HG02759 (cell line): Measurements from ENCODE around the gene KSR1.

ENCODE experiments used
- ATAC-seq: cut with Tn5 transposase; IDR thresholded peaks from one replicate; pipeline ENCODE4 v1.9.1; 2021; ENCODE audit warnings: mild to moderate bottlenecking, moderate library complexity; ENCODE audit not compliant: unreplicated experiment

KSR1 gene

GRCh38 chr17:27581016-27581415 is 124.8 kb downstream of the KSR1 start:
- ATAC-seq: no peak

DNA sequence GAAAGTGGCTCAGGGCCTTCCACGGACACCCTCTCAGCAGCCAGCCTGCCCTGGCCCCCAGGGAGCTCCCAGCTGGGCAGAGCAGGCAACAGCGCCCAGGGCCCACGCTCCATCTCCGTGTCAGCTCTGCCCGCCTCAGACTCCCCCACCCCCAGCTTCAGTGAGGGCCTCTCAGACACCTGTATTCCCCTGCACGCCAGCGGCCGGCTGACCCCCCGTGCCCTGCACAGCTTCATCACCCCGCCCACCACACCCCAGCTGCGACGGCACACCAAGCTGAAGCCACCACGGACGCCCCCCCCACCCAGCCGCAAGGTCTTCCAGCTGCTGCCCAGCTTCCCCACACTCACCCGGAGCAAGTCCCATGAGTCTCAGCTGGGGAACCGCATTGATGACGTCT is 126.4 kb downstream of the KSR1 start:
- ATAC-seq: no peak

DNA sequence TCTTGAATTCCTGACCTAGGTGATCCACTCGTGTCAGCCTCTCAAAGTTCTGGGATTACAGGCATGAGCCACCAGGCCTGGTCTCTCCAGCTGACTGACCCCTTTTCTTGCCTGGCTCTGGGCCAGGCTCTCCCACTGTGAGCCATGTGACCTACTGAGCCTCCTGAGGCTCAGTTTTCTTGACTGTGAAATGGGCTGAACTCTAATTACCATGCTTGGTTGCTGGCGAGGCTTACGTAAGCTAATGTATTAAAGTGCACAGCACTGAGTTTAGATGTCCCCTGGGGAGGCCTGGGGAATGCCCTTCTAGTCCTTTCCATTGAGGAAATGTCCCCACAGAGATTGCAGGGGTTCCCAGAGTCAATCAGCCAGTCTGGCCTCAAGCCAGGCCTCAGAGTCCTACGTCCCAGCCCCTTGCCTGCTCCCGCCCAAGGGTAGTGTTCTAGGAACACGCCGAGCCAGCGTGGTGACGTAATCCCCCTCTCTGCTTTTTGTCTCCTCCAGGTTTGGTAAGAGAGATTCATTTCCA is 129.0 kb downstream of the KSR1 start:
- ATAC-seq: no peak

DNA sequence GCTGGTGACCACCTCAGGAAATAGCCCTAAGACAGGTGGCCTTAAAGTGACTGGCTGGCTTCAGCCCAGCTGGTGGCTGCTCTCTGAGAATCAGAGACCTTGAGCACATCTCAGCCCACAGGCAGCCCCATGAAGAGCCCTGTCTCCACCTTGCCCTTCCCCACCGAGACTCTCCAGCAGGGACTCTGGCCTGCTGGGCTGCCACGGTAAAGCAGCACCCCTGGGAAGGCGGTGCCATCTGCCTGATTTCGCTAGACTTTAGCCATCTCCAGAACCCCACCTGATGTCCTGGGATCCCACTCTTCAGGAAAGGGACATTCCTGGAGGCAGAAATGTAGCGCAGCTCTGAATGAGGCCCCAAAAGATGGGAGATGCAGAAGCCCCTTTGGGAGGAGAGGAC is 129.5 kb downstream of the KSR1 start:
- ATAC-seq: no peak

DNA sequence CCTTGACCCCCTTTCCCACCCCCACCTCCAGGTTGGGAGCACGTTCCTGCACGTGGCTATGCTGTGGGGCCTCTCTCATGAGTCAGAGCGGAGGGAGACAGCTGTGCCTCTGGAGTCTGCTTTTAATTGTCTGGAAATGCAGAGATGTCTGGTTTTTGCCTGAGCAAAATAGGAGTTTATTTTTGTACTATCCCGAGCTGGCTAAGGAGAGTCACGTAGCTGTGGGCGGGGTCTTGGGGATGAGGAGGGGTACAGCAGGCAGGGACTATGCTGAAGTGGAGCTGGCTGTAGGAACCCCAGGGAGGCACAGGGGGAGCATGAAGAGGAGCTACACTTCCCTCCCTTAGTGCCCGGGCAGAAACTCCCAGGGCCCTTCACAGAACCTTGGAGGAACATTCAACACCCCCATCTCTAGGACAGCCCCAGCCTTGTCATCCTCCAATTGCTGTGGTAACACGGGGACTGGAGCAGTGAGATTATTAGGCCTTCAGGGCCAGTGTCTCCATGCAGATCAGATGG is 130.0 kb downstream of the KSR1 start:
- ATAC-seq: no peak

DNA sequence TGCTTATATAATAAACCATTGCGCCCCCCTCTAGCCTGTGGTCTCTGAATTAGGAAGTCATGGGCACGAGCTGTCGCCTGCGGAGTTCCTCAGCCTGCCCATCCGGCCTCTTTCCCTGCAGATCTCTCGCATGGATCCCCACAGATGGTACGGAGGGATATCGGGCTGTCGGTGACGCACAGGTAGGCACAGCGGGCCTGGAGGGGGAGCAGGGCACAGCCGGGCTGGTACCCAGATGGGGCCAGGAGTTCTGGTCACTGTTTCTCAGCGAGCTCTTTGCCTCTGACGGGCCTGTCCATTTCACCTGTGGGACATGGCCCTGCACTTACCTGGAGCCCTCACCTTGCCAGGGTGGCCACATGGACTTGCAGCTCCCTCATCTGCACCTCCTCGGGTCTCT is 132.1 kb downstream of the KSR1 start:
- ATAC-seq: no peak

DNA sequence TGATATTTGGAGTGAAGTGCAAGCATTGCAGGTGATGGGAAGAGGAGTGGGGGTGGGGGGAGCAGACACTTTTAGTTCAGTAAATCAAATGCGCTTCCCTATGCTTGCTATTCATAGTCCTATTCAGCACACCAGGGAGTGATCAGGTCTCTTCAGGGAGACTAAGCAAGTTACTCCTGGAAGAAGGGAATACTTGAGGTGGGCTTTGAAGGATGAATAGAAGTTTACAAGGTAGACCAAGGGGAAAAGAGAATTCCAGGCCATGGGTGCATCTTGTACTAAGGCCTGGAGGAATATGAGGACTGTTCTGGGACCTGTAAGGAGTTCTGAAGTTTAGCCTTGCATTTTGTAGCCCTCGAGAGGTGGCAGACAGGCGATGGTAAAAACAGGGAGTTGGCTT is 134.6 kb downstream of the KSR1 start:
- no peak for ATAC-seq

GRCh38 chr17:27591986-27592385 is 135.7 kb downstream of the KSR1 start:
- ATAC-seq: no peak

DNA sequence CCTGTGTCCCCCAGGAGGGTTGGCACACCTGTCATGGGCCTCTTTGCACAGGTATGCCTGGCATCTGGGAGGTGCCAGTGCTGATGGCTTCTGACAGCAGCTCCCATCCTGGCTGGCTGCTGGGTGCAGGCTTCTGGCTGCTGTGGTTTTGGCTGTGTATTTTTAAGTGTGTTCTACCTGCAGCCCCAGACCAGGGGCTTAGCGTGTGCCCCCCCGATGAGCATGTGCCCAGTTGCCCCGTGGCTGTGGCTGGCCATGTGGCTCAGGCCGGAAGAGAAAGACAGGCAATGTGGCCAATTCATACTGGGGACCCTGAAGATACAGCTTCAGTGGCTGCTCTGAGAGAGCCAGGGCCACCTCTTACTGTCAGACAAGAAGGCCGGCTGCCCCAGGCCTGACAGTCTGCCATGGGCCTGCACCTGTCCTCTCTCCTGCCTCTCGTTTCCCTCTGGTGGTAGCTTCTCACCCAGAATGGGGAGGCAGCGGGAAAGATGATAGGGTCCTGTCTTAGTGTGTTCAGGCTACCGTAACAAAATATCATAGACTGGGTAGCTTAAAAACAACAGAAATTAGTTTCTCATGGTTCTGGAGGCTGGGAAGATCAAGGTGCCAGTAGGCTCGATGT is 137.1 kb downstream of the KSR1 start:
- no peak for ATAC-seq

GRCh38 chr17:27593857-27594255 is 137.6 kb downstream of the KSR1 start:
- no peak for ATAC-seq

GRCh38 chr17:27595208-27595607 is 139.0 kb downstream of the KSR1 start:
- no peak for ATAC-seq

DNA sequence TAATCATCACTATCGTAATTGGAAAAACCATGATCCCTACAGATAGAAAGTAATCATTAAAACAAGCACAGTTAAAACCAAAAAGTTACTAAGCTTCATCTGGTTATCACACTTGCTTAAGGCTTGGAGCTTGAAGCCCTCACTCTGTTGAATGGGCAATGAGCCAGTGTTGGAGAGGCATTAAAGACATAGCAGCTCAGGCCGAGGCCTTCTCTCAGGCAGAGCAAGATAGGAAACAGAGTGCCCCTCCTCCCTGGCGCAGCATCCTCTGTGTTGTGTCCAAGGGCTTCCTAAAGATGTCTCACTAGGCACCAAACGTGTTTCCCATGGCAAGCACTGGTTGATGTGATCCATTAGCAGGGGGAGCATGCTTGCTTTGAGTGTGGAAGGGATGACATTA is 139.8 kb downstream of the KSR1 start:
- no peak for ATAC-seq

- ATAC-seq: no peak
Measured at GRCh38 chr17:27596566-27597187, 140.4 kb downstream of the KSR1 start.

GRCh38 chr17:27597188-27597580 is 140.9 kb downstream of the KSR1 start:
- no peak for ATAC-seq

DNA sequence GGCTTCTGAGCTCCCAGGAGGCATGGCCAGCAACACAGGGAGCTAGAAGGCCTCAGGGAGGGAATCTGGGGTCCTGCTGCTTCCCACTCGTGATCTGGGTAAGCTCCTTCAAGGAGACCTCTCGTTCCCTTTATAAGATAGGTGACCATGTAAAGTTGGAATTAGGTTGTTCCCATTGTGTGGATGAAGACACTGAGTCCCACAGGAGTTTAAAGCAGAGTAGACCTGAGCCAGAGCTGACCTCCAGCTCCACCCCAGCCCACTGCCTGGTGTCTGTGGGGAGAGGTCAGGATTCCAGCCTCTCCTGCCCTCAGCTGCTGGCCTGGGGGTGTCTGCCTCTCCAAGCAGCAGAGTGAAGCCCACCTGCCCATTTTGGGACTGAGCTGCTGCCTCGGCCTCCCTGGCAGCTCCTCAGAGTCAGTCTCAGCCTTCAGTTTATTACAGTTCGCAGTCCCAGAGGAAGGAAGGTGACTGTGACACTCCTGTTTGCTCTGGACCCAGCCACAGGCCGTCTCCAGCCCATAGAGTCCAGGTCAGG is 141.6 kb downstream of the KSR1 start:
- ATAC-seq: no peak

- no peak for ATAC-seq
Measured at GRCh38 chr17:27598337-27599050, 142.2 kb downstream of the KSR1 start.

DNA sequence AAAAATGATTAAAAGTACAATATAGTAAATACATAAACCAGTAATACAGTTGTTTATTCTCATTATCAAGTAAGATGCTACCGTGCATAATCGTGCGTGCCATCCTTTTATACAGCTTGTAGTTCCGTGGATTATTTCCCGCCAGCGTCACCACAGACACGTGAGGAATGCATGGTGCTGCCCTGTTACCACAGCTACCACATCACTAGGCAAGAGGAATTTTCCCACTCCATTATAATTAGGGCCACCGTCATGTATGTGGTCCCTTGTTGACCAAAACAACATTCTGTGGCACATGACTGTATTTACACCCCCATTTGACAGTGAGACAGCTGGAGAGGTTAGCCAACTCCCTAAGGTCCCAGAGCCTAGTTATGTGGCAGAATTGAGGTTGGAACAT is 144.2 kb downstream of the KSR1 start:
- ATAC-seq: no peak

GRCh38 chr17:27601069-27601974 is 145.1 kb downstream of the KSR1 start:
- ATAC-seq: no peak

GRCh38 chr17:27601975-27602302 is 145.7 kb downstream of the KSR1 start:
- no peak for ATAC-seq

DNA sequence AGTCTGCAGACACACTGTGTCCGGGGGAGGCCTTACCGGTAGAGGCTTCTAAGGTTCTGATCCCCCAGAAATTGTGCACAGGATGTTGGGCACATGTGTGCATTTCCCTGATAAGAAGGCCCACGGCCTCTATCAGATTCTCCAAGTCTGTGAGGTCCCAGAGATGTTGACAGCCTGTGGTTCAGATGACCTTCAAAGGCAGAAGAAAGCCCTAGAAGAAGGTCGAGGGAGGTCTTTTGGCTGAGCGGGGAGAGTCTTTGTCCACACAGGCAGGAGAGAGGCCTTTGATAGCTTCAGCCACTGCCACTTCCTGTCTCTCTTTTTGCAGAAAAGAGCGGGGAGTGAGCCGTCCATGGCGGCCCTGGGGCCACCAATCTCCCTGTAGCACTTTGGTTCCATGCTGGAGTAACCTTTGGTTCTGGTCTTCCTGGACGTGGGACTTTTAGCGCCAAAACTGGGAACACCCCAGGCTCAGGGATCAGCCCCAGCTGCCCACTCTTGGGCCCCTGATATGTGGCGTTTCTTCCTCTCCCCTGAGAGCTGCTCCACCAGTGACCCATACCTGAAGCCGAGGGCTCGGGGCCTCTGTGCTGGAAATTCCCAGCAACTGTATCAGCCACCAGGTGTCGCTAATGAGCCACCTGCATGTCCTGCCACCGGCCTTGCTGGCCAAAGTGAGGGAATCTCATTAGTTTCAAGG is 146.6 kb downstream of the KSR1 start:
- ATAC-seq: peak; percentile 54
